ENCODE data around the gene MAGEA8. TPM values are rescaled to one million over a fixed set of nuclear protein-coding genes. Genes with fewer than 3 reads are reported as not detected.
"Not testable (repeated sequence)": the region's sequence is repeated elsewhere in the genome, so short reads cannot be mapped to it uniquely, and the experiment has no call there.

Gene MAGEA8
- total RNA-seq, 1 donor, result not detected

GRCh38 chrX:149932150-149932549, 51.2 kb downstream of the MAGEA8 start:
- H3K4me2 ChIP-seq (ENCODE audit: insufficient read depth, low read length); H4K20me1 ChIP-seq (ENCODE audit: insufficient read depth, low read length); H2AFZ ChIP-seq (ENCODE audit: low read length): not testable (repeated sequence)

DNA sequence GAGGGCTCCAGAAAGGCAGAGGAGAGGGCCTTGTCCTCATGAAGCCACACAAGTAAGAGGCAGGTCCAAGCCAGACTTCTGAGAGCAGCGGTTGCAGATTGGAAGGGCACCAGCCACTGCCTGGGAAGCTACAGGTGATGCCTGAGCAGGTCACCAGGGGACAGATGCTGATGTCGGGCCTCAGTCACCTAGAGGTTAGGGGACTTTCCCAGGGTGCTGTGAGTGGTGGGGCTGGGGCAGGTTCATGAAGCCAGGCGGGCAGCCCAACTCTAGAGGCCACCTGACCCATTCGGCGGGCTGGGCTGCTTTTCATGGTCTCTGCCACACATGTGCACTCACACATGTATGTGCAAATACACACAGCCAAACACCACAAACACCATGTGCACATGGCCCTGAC, 52.0 kb downstream of the MAGEA8 start:
- not testable (repeated sequence) for H3K27me3 ChIP-seq (ENCODE audit: insufficient read depth, low read length); DNase-seq (ENCODE audit: insufficient read length, low spot score, missing footprints); H3K36me3 ChIP-seq (ENCODE audit: insufficient read depth, low read length); H3K4me2 ChIP-seq (ENCODE audit: insufficient read depth, low read length); H3K79me2 ChIP-seq (ENCODE audit: insufficient read depth, low read length); H3K4me1 ChIP-seq (ENCODE audit: insufficient read depth, low read length); H4K20me1 ChIP-seq (ENCODE audit: insufficient read depth, low read length); H3K27ac ChIP-seq (ENCODE audit: low read depth, low read length); H3K4me3 ChIP-seq (ENCODE audit: insufficient read depth, low read length); H2AFZ ChIP-seq (ENCODE audit: low read length); H3K9me3 ChIP-seq (ENCODE audit: low read depth, low read length)

More at GRCh38 chrX:149932150-149932549, 51.2 kb downstream of the MAGEA8 start:
- H3K36me3 ChIP-seq (ENCODE audit: insufficient read depth, low read length); DNase-seq (ENCODE audit: insufficient read length, low spot score, missing footprints); H3K9me3 ChIP-seq (ENCODE audit: low read depth, low read length); H3K27me3 ChIP-seq (ENCODE audit: insufficient read depth, low read length); H3K27ac ChIP-seq (ENCODE audit: low read depth, low read length); H3K4me1 ChIP-seq (ENCODE audit: insufficient read depth, low read length); H3K79me2 ChIP-seq (ENCODE audit: insufficient read depth, low read length); H3K4me3 ChIP-seq (ENCODE audit: insufficient read depth, low read length): not testable (repeated sequence)

DNA sequence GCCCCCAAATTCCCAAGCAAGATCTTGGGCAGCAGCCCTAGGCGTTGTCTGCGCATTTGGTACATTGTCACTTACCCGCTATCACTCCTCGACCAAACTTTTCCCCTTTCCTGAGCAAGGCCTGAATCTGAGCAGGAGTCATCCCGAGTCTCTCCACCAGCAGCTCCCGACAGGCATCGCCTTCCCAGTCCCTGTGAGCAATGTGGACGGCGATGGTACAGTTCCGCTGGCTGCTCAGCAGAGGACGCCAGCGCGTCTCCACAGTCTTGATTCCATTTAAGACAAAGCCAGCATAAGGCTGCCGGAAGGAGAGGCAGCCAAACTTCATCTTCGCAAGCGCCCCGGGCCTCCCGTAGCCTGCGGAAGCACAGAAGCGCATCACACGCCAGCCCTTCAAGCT, 52.6 kb downstream of the MAGEA8 start:
- not testable (repeated sequence) for H3K4me1 ChIP-seq (ENCODE audit: insufficient read depth, low read length); H3K4me2 ChIP-seq (ENCODE audit: insufficient read depth, low read length); H3K27me3 ChIP-seq (ENCODE audit: insufficient read depth, low read length); H3K4me3 ChIP-seq (ENCODE audit: insufficient read depth, low read length); DNase-seq (ENCODE audit: insufficient read length, low spot score, missing footprints); H3K27ac ChIP-seq (ENCODE audit: low read depth, low read length); H3K9me3 ChIP-seq (ENCODE audit: low read depth, low read length); H3K36me3 ChIP-seq (ENCODE audit: insufficient read depth, low read length); H4K20me1 ChIP-seq (ENCODE audit: insufficient read depth, low read length); H2AFZ ChIP-seq (ENCODE audit: low read length)
- H3K79me2 ChIP-seq (ENCODE audit: insufficient read depth, low read length), result peaks cover 12% of the 10 kb centered on the region

Other genes with a start within 250 kb of the MAGEA8 start
- gene TMEM185A, start 249.4 kb upstream of the MAGEA8 start, total RNA-seq, result 16.6 and 18.0 TPM in 2 replicates
- not detected in 2 replicates for gene MAGEA11, start 169.1 kb upstream of the MAGEA8 start, total RNA-seq
- gene HSFX1, start 107.1 kb upstream of the MAGEA8 start, total RNA-seq, result 0.36 and 0.59 TPM in 2 replicates
- gene MAGEA9, start 99.3 kb upstream of the MAGEA8 start, total RNA-seq, result not detected in 2 replicates
- gene HSFX4, start 48.4 kb downstream of the MAGEA8 start, total RNA-seq, result not detected in 2 replicates
- 18.5 and 18.9 TPM in 2 replicates for gene EOLA2, start 57.3 kb downstream of the MAGEA8 start, total RNA-seq

Data from osteoblast (primary cell).